ENCODE results near the gene SLC26A2. TPM values are rescaled to one million over a fixed set of nuclear protein-coding genes. Genes with fewer than 3 reads are reported as not detected.

SLC26A2 gene
- total RNA-seq, 1 experiment from 2014 or later, result 111 TPM

DNA sequence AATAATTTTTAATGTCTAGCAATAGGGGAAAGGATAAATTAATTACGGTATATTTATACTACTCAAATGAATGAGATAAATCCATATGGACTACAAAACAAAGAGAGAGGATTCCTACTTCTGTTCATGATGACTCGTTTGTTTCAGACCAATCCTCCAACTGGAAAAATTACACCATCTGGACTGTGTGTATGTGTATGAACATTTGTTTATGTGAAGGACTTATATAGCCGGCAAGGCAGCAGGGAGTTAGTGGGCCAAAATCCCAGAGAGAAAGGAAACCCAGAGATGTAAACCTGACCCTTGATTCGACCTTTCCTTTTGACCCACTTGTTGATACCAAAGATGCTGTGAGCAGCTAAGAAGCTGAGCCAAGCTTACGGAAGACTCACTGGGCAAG lies 36.1 kb upstream of the SLC26A2 start:
- H3K27ac ChIP-seq (ENCODE audit: low read length), result peak overlapping the region; percentile 23; the same call in 1 of the 2 replicates
- H3K4me3 ChIP-seq (ENCODE audit: low read depth in 2 of 2, low read length in 2 of 2), result no peak overlapping the region
- BruUV-seq (replicated peaks), result no TSS peak
- no peaks in the 10 kb centered on the region for H3K9me3 ChIP-seq (ENCODE audit: control insufficient read depth, insufficient read depth, low read depth, low read length)
- no peaks in the 10 kb centered on the region for H3K27me3 ChIP-seq (ENCODE audit: control insufficient read depth, insufficient read depth, low read length)
- no peak for TF ChIP-seq SIN3A (IDR thresholded peaks at IDR 0.05; ENCODE audit: borderline replicate concordance, insufficient read depth, low read depth, low read length)
- TF ChIP-seq TCF7L2 (IDR thresholded peaks at IDR 0.05; ENCODE audit: low read depth, low read length), result no peak
- TF ChIP-seq, protein P1, sequence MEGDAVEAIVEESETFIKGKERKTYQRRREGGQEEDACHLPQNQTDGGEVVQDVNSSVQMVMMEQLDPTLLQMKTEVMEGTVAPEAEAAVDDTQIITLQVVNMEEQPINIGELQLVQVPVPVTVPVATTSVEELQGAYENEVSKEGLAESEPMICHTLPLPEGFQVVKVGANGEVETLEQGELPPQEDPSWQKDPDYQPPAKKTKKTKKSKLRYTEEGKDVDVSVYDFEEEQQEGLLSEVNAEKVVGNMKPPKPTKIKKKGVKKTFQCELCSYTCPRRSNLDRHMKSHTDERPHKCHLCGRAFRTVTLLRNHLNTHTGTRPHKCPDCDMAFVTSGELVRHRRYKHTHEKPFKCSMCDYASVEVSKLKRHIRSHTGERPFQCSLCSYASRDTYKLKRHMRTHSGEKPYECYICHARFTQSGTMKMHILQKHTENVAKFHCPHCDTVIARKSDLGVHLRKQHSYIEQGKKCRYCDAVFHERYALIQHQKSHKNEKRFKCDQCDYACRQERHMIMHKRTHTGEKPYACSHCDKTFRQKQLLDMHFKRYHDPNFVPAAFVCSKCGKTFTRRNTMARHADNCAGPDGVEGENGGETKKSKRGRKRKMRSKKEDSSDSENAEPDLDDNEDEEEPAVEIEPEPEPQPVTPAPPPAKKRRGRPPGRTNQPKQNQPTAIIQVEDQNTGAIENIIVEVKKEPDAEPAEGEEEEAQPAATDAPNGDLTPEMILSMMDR (IDR thresholded peaks at IDR 0.05), result no peak
- TF ChIP-seq, protein P2, sequence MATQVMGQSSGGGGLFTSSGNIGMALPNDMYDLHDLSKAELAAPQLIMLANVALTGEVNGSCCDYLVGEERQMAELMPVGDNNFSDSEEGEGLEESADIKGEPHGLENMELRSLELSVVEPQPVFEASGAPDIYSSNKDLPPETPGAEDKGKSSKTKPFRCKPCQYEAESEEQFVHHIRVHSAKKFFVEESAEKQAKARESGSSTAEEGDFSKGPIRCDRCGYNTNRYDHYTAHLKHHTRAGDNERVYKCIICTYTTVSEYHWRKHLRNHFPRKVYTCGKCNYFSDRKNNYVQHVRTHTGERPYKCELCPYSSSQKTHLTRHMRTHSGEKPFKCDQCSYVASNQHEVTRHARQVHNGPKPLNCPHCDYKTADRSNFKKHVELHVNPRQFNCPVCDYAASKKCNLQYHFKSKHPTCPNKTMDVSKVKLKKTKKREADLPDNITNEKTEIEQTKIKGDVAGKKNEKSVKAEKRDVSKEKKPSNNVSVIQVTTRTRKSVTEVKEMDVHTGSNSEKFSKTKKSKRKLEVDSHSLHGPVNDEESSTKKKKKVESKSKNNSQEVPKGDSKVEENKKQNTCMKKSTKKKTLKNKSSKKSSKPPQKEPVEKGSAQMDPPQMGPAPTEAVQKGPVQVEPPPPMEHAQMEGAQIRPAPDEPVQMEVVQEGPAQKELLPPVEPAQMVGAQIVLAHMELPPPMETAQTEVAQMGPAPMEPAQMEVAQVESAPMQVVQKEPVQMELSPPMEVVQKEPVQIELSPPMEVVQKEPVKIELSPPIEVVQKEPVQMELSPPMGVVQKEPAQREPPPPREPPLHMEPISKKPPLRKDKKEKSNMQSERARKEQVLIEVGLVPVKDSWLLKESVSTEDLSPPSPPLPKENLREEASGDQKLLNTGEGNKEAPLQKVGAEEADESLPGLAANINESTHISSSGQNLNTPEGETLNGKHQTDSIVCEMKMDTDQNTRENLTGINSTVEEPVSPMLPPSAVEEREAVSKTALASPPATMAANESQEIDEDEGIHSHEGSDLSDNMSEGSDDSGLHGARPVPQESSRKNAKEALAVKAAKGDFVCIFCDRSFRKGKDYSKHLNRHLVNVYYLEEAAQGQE (IDR thresholded peaks at IDR 0.05; ENCODE audit: insufficient read depth in 1 of 2, low read depth in 2 of 2, low read length in 1 of 2), result no peak
- no peak for TF ChIP-seq POLR2AphosphoS5 (IDR thresholded peaks at IDR 0.05; ENCODE audit: low read depth, low read length)
- in situ Hi-C loops (cut with HindIII; ENCODE audit: low pct_unique_long_range_greater_than_20kb, low sequenced_read_pairs) (no loop called here), intact Hi-C loops (cut with micrococcal nuclease; ENCODE audit: unreplicated experiment) (no loop called here)
- DNase-seq (ENCODE audit: low read depth, low spot score) (no peak), ATAC-seq (no peak)
- ChIA-PET POLR2A (no interaction called here), CTCF (no interaction called here)
- no peaks in the 10 kb centered on the region for H3K36me3 ChIP-seq (ENCODE audit: control insufficient read depth, insufficient read depth, low read length)
- no peaks in the 10 kb centered on the region for H3K4me1 ChIP-seq (ENCODE audit: control insufficient read depth, insufficient read depth, low read length)

DNA sequence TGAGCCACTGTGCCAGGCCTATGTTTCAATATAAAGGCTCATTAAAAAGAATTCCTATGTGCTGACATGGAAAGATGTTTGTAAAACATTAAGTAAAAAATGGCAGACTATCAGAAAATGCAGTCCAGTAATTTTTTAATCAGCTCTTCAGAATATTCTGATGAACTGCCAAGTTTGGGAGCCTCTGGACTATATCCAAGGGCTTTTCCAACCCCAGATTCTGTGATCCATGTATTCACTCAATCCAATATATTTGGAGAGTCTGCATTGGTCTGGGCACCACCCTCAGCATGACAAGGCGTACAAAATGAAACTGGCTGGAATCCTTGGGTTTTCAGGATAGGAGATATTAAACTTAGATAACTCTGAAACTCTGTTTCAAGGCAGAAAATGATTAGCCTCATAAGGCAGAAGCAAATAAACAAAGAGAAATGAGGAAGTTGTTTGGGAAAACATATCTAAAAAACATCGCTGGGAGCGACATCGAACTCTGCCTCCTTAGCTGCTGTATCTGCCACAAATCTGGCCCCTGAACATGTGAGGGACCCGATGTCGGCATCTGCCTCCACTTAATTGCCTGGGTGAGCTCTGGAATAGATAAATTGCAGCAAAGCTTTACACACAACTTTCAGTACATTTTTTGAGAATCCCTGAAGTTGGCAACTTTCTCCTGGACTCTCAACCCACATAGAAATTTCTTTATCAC lies 30.4 kb upstream of the SLC26A2 start:
- intact Hi-C loops (cut with micrococcal nuclease; ENCODE audit: unreplicated experiment), result no loop called here
- H3K36me3 ChIP-seq (ENCODE audit: control insufficient read depth, insufficient read depth, low read length), result no peaks in the 10 kb centered on the region
- ChIA-PET CTCF (no interaction called here), POLR2A (interaction anchor here (0.6 kb wide), 1 partner anchor 35 kb away, joined by 4 read pairs; no protein-coding TSS in a partner anchor)
- peaks cover 14% of the 10 kb centered on the region for H3K4me1 ChIP-seq (ENCODE audit: control insufficient read depth, insufficient read depth, low read length)
- H3K27ac ChIP-seq (ENCODE audit: low read length), result peak overlapping the region; percentile 91
- peak overlapping the region; percentile 20 to 32 for H3K4me3 ChIP-seq (ENCODE audit: low read depth in 2 of 2, low read length in 2 of 2)
- in situ Hi-C loops (cut with HindIII; ENCODE audit: low pct_unique_long_range_greater_than_20kb, low sequenced_read_pairs), result no loop called here
- no peaks in the 10 kb centered on the region for H3K27me3 ChIP-seq (ENCODE audit: control insufficient read depth, insufficient read depth, low read length)
- no TSS peak for BruUV-seq (replicated peaks)
- TF ChIP-seq POLR2AphosphoS5 (IDR thresholded peaks at IDR 0.05; ENCODE audit: low read depth, low read length), result no peak
- TF ChIP-seq TCF7L2 (IDR thresholded peaks at IDR 0.05; ENCODE audit: low read depth, low read length), result 0 out of 2 replicates have a peak, but pooled peaks have one; percentile 40
- no peak for DNase-seq (ENCODE audit: low read depth, low spot score)
- no peaks in the 10 kb centered on the region for H3K9me3 ChIP-seq (ENCODE audit: control insufficient read depth, insufficient read depth, low read depth, low read length)
- ATAC-seq, result peak; percentile 66

All from Panc1 (cell line).